HG03097 (cell line): ENCODE data around the gene BANP.

ENCODE experiments used
- ATAC-seq: cut with Tn5 transposase; IDR thresholded peaks from one replicate; pipeline ENCODE4 v1.9.1; 2021; ENCODE audit not compliant: unreplicated experiment, low FRiP score

BANP gene

GRCh38 chr16:88061346-88062110 is 110.3 kb downstream of the BANP start:
- no peak for ATAC-seq

- no peak for ATAC-seq
Observed at GRCh38 chr16:88062341-88063210, 111.3 kb downstream of the BANP start.

DNA sequence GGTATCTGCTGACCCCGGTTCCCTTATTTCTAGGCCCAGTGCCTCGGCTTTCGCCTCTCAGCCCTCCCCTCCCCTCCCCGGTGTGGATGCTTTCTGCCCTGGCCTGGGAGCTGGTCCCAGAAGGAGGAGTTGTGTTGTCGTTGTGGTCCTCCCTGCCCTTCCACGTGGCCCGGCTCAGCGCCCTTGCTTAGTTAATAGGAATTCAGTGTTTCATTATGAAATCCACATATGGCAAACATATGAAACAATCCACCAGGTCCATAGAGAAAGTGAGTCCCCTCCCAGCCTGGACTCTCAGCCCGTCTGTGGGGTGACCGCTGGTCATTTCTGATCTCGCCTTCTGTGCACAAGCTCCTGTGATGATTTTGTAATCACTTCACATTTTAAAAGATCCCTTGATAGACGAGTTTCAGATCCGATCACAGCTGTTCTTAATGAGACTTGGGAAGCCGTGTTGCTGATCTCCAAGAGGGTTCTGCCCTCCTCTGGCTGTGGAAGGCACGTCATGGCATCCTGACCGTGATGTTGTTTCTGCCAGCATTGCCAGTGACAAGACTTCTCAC is 112.1 kb downstream of the BANP start:
- no peak for ATAC-seq

DNA sequence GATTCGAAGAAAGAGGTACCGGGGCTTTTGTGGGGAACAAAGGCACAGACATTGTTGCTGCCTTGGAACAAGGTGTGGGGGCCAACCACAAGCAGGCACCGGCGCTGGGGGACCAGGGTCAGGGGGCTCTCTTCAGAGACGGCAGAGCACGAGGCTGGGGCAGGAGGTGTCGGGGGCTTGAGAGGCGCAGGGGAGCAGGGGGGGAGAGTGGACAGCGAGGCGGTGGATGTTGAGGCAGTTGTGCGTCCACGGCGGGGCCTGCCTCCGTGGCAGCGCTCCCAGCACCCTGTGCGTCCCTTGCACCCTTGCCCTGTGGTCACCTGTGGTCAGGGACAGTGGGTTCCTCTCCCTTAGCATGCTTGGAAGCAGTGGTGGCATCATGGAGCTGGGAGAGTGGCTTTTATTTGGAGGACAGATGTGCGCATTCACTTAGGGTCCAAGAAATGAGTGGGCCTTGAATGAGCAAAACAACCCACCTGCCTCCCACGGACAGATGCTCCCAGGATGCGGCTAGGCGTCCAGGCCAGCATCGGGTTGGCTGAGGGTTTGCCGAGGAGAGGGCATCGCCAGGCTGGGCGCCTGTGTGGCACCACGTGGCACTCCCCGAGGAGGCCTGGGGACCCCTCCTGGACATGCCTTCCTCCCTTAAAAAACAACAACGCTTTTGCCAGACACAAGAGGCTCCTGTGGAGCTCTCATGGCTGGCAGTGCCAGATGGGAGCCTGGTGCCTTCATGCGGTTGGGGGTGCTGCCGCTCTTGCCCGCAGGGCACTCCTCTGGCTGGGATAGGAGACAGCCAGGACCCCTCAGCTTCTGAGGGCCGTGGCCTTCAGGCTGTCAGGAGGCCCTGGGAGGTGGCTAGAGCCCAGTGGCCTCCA is 113.0 kb downstream of the BANP start:
- no peak for ATAC-seq

- ATAC-seq, result no peak
Observed at GRCh38 chr16:88064889-88065746, 113.9 kb downstream of the BANP start.

- no peak for ATAC-seq
Observed at GRCh38 chr16:88065747-88066142, 114.5 kb downstream of the BANP start.

- no peak for ATAC-seq
Observed at GRCh38 chr16:88066234-88066633, 115.0 kb downstream of the BANP start.

DNA sequence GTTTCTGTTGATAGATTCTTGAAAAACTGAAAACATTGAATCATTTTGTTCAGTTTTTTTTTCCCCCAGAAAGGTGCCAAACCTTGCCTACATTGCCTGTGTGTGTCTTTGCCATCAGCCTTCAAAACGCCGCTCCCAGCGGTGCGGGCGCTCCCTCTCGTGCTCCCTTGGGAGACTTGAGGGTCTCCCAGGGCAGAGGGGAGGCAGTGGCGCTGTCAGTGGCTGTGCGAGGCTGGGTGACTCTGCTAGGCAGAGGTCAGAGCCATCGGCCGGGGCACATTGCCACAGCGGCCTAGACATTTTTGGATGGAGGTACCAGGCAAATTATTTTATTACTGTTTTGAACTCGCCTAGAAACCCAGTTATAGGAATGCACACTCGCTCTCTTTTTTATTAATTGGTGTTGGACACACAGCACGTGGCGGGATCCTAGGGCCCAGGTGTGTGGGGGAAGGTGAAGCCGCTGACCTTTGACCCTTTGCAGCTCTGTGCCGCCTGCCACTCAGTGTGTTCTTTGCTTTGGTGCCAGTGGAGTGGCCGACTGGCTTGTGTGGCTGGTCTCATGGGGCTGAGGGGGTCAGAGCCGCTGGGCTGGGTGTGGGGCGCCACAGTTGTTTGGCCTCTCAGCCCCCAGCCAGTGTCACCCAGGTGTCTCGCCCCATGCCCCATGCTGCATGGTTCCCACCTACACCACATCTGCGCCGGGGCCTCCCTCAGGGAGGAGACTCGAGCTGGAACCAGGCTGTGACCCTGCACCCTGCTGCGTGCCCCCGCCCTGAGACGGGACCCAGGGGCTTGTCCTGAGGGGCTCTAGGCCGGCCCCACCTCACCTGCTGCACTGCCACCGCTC is 115.7 kb downstream of the BANP start:
- no peak for ATAC-seq

DNA sequence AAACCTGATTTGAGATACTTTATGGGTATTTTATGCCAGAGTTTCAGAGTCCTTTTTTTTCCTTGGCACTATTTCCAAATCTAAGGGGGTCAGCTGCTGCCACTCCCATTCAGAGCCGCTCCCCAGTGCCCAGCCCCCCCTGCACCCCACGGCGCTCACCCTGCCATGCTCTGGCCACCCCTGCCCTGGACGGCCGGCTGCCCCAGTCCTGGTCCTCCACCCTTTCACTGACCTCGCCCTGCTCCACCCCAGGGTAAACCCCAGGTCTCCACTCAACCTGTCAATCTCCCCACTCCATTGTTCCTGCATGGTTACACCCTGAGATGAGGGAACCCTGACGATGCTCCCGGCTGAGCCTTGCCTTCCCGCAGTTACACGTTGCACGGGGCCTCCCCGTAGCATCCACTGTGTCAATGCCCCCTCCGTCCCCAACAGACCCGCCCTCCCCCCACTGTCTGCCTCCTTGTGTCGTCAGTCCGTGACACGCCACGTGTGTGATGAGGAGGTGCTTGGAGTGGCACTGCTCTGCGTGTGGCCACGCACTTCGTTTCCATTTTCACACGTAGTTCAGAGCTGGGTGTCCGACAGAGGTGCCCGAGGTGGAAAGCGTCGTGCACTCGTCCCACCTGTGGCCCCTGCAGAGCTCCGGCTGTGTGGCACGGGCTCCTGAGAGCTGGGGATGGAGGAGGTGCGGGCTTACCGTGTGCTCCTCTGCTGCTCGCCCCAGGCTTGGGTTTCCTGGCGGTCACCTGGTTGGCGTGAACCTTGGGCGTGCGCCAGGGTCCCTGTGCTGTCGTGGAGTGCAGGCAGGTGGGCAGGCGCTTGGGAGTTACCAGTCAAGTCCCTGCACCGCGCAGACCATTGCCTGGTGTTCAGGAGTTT is 116.5 kb downstream of the BANP start:
- ATAC-seq, result no peak

DNA sequence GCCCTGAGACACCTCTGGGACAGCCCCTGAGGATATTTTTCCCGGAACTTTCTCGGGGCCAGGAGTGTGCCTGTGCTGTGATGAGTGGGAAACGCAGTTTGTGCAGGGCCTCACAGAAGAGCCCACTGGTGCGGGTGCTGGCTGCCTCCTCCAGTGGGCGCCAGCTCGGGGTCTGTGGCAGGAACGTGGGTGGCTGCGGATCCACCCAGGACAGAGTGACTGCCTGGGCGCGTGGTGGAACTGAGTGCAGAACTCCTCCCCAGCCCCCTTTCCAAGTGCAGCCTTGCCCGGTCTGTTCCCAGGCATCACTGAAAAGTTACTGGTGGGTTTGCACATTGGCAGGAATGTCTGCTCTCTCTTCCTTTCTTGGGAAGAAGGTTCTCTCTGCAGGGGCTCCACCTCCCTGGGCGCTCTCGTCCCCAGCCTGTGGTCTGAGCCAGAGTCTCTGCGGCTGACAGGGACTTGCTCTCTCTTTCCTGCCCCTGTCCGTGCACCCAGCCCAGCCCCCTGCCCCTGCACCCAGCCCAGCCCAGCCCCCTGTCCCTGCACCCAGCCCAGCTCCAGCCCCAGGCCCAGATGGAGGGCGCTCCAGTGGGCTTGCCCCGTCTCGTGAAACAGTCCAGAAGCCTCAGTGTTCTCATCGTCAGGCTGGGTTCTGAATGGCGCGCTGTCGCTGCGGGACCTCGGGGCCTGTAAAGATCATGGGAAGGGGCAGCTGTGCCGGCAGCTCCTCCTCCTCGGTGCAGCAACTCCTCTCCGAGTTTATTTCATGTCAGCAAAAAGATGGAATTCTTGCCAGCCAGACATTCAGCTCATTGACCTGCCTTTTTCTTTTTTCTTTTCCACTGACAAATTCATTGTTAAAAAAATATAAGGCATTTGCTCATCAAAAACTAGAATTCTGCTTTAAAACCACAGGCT is 117.5 kb downstream of the BANP start:
- ATAC-seq, result no peak

GRCh38 chr16:88069397-88070168 is 118.3 kb downstream of the BANP start:
- ATAC-seq, result peak; percentile 71

GRCh38 chr16:88070341-88070740 is 119.1 kb downstream of the BANP start:
- no peak for ATAC-seq

- no peak for ATAC-seq
Observed at GRCh38 chr16:88070989-88071625, 119.9 kb downstream of the BANP start.

- ATAC-seq, result no peak
Observed at GRCh38 chr16:88071908-88072307, 120.7 kb downstream of the BANP start.

DNA sequence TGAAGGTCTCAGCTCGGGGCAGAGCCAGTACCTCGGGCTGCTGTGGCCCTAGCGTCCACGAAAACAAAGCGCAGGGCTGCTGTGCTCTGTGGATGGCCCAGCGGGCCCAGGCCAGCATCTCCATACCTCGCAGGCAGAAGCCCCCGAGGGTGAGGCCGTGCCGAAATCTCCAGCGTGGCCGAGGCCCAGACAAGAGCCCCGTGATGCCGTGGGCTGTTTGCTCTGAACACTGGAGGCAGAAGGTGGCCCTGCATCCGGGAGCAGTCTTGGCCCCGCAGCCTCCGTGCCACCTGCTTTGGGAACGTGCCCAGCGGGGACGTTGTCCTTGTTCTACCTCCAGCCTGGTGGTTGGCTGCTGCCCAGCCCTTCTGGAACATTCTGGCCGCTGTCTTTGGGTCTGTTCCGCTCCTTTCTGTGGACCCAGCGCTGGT is 121.4 kb downstream of the BANP start:
- ATAC-seq, result no peak
